Head of caudate nucleus (tissue), 42 donors: ENCODE results near the gene CDK1.

Experiments
- DNase-seq, 42 donors: peaks; one replicate each; pipeline versions ENCODE4 v3.0.0 to v3.0.0-alpha.2; 2020 to 2021; ENCODE audit warnings: mixed read lengths in 7 of 42
- intact Hi-C: fragments of 100-400 bp; cut with DNase I; formaldehyde crosslinking; loops from one replicate; pipeline ENCODE4 v1.15.0; 2022

The CDK1 gene

DNA sequence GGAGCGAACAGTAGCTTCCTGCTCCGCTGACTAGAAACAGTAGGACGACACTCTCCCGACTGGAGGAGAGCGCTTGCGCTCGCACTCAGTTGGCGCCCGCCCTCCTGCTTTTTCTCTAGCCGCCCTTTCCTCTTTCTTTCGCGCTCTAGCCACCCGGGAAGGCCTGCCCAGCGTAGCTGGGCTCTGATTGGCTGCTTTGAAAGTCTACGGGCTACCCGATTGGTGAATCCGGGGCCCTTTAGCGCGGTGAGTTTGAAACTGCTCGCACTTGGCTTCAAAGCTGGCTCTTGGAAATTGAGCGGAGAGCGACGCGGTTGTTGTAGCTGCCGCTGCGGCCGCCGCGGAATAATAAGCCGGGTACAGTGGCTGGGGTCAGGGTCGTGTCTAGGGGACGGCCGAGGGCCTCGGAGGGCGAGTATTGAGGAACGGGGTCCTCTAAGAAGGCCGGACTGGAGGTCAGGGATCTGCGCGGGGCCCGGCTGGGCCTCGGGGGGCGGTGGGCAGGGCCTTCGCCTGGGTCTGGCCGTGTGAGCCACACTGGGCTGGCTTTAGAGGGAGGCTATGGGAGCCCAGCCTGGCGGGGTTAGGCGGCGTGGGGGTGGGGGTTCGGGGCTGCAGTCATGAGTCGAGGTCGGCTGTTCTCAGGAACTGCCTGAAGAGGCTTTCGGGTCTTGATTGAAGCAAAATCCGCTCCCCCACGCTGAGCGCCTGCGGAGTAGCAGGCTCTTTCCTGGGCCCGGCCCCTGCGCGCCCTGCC lies at the start of gene CDK1:
Gene CDK1 (plus strand): TSS at position 265 of the 757 bp plus-strand sequence. CDS start 1,688 bp downstream, outside the sequence.
- intact Hi-C loops: no loop called here
- DNase-seq: peak; percentile 92 to 99 (median 97)

- intact Hi-C loops: no loop called here
- no peak for DNase-seq
Measured at GRCh38 chr10:60729106-60729505, 49.2 kb upstream of the CDK1 start.

DNA sequence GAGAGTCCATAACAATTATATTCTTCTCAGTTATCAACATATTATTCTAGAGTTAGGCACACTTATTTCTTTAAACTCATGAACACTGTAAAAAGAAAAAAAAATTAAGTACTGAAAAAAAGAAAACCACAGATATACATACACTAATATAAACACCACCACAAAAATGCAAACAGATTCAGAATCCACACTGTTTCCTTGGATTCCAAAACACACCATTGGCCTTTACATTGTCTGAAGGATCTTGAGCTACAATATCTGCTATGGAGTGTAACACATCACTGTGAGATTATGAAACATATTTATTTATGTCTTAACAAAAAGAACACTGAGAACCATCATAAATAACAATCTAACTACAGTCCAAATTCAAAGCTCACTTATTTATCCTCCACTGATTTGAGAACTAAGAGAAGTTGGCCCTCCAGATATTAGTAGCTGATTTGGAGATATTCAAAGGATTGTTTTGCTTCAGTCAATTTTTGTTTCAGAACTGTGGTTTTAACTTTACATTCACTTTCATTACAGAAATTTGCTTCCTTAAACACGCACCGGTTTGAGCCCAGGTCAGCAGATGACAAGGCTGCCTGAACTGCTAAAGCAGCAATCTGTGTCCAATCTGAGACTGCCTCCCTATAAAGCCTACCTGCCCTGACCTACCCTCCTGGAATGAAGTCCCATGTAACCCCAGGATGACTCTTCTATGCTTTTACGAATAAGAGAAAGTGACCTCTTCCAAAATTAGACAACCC lies 47.0 kb upstream of the CDK1 start:
- DNase-seq: no peak
- intact Hi-C loops: no loop called here

GRCh38 chr10:60732198-60732806 lies 46.0 kb upstream of the CDK1 start:
- DNase-seq: no peak
- intact Hi-C loops: no loop called here

DNA sequence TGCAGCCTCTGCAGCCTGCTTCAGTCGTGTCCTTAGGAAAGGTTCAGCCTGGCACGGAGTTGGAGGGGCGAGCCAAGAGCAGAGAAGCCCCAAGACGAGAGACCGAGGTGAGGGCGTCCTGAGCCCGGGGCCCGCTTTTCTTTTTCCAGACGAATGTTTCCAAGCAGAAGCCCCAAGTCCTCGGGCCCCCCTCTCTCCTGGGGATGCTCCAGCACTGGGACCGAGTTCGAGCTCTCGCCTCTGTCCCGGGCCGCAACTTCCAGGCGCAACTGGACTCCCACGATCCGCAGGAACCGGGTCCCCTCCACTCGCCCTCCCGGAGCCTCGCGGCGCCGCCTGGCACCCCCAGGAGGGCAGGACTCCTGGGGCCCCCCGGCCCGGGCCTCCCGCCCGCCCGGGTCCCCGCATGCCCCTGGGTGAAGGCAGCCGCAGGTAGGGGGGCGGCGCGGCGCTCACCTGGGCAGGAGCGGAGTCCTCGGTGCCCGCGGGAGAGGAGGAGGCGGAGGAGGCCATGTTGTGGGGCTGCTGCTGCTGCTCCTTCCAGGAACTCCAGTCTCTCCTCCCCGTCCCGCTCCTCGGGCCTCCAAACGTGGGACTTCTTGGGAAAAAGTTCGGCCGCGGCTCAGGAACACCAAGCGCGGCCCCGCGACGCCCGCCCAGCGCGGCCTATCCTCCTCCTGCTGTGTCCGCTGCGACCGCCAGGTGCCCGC lies 45.3 kb upstream of the CDK1 start:
- DNase-seq: peak in 5 of 42 donors; percentile 3 to 46 (median 9)
- intact Hi-C loops: no loop called here

DNA sequence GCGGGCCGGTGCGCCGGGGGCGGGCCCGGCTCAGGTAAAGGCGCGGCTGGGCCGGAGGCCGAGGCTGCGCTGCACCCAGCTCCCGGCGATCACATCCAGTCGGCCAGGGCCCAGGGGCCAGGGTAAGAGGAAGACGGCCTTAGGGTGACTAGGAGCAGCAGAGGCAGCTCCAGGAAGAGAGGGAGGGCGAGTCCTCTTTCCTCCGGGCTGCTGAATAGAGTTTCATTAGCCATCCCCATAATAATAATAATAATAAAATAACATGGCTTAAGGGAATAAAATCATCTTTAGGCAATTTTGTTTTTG lies 44.8 kb upstream of the CDK1 start:
- DNase-seq: no peak
- intact Hi-C loops: no loop called here

DNA sequence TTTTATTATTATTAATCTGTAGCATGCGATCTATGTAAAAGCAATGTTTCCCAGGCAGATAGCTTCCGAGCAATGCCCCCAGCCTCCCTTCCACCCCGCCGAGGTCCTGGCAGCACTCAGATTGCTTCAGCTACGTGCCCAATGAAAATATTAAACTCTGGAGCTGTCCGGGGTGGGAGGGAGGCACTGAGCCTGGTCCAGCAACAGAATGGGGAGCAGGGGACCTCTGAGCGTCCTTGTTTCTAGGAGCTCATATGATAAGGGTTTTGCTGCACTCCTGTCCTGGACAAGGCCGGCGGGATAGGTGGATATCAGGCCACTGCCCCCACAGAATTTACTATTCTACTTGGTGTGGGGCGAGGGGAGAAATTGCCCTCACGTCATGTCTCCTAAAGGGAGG lies 44.5 kb upstream of the CDK1 start:
- intact Hi-C loops: no loop called here

GRCh38 chr10:60734226-60734625 lies 44.1 kb upstream of the CDK1 start:
- no peak for DNase-seq

More for the DNA sequence above, 44.5 kb upstream of the CDK1 start:
- no peak for DNase-seq

GRCh38 chr10:60735244-60735643 lies 43.0 kb upstream of the CDK1 start:
- no peak for DNase-seq
- intact Hi-C loops: no loop called here

More at GRCh38 chr10:60734226-60734625, 44.1 kb upstream of the CDK1 start:
- intact Hi-C loops: no loop called here

DNA sequence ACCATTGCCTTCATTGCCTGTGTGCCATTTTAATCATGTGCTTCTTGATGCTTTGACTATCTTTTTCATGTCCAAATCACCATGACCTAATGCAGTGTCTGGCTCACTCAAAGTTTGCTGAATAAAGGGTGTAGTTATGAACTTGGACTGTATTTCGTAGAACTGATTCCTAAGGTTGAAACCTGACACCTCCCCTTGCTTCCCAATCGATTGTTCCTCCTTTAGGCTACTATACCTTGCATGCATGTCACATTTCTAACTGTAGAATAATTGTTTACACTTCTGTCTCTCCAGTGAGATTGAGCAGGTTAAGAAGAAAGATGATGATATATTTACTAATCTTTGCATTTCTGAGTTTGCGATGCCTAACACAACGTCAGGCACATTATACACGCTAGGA lies 41.0 kb upstream of the CDK1 start:
- intact Hi-C loops: no loop called here
- no peak for DNase-seq

GRCh38 chr10:60739558-60739957 lies 38.7 kb upstream of the CDK1 start:
- no peak for DNase-seq
- intact Hi-C loops: no loop called here

GRCh38 chr10:60742512-60742911 lies 35.8 kb upstream of the CDK1 start:
- intact Hi-C loops: no loop called here

DNA sequence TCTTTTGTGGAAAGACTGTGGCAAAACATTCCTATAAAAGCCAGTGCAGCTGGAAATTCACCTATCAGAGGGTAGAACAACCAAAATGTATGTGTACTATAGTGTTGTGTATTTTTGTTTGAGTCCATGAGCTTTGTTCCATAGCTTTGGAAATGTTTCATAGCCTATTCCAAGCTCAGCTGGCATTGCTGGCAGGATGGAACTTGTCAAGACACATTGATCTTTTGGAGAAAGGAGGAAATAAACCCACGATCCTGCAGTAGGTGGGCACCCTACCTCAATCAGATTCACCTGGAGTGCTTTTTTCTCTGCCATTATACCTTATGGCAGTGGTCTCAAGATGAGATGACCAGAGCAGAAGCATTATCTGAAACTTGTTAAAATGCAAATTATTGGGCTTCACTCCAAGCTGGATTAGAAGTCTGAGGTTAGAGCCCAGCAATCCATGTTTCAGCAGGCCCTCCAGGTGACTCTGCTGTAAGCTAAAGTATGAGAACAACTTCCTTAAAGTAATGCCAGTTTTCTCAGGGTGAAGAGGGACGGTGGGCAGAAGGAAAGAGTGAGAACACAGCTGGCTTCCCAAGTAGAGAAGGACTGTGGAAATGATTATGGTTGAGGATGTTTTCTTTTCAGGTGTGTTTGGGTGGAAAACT lies 30.3 kb upstream of the CDK1 start:
- DNase-seq: no peak
- intact Hi-C loops: no loop called here

More at GRCh38 chr10:60742512-60742911, 35.8 kb upstream of the CDK1 start:
- DNase-seq: peak in 1 of 42 donors; percentile 16

DNA sequence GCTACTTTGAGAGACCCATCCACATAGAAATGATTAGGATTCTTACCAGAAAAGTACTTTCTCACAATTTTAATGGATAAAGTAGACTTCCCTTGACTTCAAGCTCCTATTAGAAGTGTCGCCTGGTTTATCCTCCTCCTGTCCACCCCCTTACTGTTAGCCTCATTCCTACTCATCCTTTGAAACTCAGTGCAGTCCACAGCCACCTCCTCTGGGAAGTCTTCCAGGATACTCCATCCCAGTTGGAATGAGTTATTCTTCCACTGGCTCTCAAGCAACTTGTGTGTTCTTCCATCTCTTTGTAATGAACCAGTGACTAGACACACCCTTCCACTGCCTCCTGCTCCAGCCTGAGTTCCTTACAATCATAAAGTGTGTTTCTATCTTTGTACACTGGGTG lies 25.1 kb upstream of the CDK1 start:
- intact Hi-C loops: no loop called here
- no peak for DNase-seq

DNA sequence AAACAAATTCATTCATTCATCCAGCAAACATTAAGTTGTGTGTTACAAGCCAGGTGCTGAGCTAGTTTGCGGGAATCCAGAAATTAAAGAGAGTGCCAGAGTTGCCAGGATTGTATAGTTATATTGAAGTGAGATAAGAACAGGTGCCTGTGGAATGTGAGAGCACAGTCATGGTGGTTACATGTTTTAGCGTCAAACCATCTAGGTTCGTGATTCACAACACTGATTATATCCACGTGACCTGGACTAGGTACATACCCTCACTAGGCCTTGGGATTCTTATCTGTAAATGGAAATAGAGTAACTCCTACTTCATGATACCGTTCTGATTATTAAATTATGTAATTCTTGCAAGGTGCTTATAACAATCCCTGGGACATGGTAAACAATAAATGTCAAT lies 24.5 kb upstream of the CDK1 start:
- DNase-seq: no peak
- intact Hi-C loops: no loop called here

DNA sequence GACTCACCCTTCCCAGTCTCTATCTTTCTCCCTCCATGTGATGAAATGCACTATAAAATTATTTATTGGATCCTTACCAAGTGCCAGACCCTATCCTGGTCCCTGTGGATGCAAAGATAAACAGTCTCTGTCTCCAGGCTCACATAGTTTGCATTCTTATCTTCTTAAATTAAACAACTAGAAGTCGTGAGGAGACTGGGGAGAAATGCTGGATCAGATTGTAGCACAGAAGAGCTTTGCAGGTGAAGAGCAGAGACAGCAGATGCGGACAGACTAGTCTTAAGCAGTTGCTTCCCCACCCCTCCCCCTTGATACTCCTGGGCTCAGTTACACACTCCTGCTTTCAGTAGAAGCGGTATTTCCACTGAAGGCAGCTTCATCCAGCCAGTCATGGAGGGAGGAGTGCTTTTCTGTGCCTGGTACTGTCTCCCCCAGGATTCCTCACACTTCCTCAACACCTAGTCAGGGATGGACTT lies 20.8 kb upstream of the CDK1 start:
- intact Hi-C loops: no loop called here
- no peak for DNase-seq

GRCh38 chr10:60759181-60759580 lies 19.1 kb upstream of the CDK1 start:
- intact Hi-C loops: no loop called here
- no peak for DNase-seq

GRCh38 chr10:60760711-60761210 lies 17.5 kb upstream of the CDK1 start:
- DNase-seq: no peak
- intact Hi-C loops: no loop called here

- DNase-seq: no peak
- intact Hi-C loops: no loop called here
Measured at GRCh38 chr10:60762554-60762953, 15.7 kb upstream of the CDK1 start.
